Stimulated activated CD8-positive, alpha-beta memory T cell treated with anti-CD3 and anti-CD28 coated beads, Interleukin-2, amount 100 ng/mL, for 1 hour (primary cell): ENCODE data around the gene MC2R.

ENCODE experiments used
- DNase-seq, 2 donors: peaks; one replicate each; pipeline ENCODE4 v3.0.0-alpha.2; 2020; ENCODE audit warnings: low read depth in 2 of 2

Gene MC2R

DNA sequence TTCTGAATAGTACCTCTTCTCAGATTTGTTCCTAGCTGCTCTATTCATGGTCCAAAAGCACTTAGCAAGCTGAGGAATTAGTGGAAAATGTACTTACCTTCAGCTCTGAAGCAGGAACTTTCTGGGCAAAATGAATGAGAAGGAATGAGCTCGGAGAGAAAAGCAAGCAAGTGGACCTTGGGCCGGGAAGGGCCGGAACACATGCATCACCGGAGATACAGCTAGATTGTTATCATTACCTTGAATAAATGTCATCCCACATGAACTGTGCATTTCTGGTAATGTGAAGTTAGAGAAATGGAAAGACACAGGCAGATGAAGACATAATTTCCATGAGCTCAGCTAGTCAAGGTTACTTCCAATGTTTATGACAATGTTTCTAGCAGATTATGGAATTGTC, at the start of gene MC2R:
Gene MC2R (minus strand): TSS at position 146 of the 400 bp plus-strand sequence. CDS start 30,018 bp downstream, outside the sequence.
- DNase-seq, result no peak

DNA sequence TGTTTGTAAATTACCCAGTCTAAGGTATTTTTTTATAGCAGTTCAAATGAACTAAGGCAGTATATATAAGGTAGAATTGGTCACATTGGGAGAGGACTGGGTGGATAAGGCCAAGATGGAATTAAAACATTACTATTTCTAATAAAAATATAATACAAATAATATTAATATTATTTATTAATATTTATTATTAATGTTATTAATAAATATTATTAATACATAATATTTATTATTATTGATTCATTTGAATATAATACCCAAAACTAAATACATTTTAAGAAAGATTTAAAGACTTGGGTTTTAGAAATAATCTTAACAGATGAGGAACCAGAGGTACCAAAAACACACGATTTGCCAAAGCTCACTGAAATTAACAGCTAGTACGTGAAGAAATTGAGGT, 30.5 kb upstream of the MC2R start:
- no peak for DNase-seq

DNA sequence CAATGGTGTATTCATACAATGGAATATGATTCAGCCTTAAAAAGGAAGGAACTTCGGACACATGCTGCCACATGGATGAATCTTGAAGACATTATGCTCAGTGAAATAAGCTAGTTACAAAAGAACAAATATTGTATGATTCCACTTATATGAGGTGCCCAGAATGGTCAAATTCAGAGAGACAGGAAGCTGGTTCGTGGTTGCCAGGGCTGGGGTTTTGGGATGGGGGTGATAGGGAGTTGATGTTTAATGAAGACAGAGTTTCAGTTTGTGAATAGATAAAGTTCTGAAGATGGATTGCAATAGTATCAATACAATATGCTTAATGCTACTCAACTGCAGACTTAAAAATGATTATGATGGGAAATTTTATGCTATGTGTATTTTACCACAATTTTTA, 28.0 kb upstream of the MC2R start:
- no peak for DNase-seq

DNA sequence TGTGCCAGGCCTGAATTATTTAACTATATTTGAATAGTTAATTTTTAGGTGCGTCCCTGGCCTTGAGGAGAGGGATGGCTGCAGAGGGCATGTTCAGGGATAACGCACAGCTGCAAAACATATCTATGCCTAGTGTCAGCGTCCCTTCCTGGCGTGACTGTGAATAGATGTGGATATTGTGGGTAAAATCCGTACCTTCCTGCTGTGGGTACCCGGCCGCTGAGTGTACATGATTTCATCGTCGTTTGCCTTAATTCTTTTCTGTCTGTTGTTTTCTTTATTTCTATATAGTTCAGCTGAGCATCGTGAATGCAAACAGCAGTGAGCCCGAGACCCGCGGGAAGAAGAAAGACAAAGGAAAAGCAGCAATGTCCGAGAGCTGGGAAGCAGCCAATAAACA, 25.0 kb upstream of the MC2R start:
- no peak for DNase-seq

- no peak for DNase-seq
Measured at GRCh38 chr18:13934676-13935075, 19.3 kb upstream of the MC2R start.

GRCh38 chr18:13934058-13934457, 18.7 kb upstream of the MC2R start:
- no peak for DNase-seq

- DNase-seq, result no peak
Measured at GRCh38 chr18:13932285-13933025, 17.1 kb upstream of the MC2R start.

- no peak for DNase-seq
Measured at GRCh38 chr18:13930964-13931363, 15.6 kb upstream of the MC2R start.

- DNase-seq, result no peak
Measured at GRCh38 chr18:13923221-13923620, 7.9 kb upstream of the MC2R start.

- DNase-seq, result no peak
Measured at GRCh38 chr18:13918898-13919297, 3.6 kb upstream of the MC2R start.

- no peak for DNase-seq
Measured at GRCh38 chr18:13917401-13917800, 2.1 kb upstream of the MC2R start.

DNA sequence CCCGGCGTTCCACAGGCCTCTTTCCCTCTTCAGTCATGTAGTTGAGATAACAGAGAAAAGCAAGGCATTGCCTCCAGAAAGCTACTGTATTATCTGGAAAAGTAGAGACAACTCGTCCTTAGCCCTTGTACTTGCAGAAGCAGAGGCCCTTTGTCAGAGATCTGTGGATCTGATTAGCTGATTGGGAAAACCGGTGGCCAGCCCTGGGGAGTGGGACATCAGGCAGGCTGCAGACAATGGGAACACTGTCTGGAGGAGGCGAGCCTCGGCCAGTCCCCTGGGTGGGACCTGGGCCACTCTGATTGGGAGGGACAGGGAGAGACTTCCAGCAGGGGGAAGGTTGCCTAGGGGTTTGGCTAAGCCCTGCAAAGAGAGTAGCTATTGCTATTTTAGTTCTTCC, 1.2 kb upstream of the MC2R start:
- DNase-seq, result no peak

DNA sequence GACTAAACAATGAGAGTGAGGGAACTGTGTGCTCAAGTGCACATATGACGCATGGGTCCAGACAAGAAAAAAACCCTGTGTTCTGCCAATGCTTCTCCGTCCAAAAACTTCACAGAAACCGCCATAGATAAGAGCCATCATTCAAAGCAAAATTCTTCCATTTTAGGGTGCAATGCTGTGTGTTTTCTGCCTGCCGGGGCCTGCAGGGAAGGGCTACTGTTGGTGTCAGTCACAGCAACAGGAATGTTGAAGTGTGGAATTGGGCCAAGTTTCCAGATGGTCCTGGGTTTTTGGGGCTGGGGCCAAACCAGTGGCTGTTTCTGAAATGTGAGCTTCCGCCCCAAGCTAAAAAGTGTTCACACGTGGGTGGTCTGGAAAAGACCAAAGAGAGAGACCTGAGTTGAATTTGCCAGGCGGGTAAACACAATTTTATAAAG, 677 bp upstream of the MC2R start:
- no peak for DNase-seq

DNA sequence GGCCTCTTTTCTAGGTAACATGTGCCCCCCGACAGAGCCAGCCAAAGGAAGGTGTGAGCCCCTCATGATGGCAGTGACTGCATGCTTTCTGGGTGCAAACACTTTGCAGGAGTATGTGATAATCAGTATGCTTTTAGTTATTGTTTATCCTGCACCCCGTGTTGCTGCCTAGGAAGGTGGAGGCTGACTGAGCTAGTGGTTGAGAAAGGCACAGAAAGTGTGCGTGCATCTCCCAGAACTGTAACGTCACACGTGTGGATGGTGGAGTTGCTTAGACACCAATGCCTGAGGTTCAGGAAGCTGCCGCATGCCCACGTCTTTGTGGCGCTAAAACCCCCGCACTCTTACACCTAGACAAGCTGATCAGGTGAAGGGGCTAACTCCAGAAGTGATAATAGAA, 580 bp downstream of the MC2R start:
- DNase-seq, result no peak

- DNase-seq, result no peak
Measured at GRCh38 chr18:13914170-13914569, 1.2 kb downstream of the MC2R start.

DNA sequence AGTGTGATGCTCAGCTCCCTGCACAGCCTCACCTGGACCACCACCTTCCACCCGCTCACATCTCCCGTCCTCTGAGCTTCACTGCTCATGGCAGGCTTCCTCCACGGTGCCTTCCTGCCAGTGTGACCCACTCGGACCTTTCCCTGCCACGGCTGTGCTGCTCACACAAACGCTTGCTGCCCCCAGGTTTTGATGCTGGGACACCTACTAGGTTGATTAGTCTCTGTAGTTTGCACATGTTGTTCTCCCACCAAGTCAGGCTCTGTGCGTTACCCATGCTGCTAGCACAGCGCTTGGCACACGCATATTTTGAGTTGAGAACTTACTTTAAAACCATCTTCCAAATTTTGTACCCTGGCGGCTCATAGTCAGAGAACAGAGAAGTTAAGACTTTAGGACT, 2.1 kb downstream of the MC2R start:
- no peak for DNase-seq

GRCh38 chr18:13912601-13913000, 2.7 kb downstream of the MC2R start:
- no peak for DNase-seq

- no peak for DNase-seq
Measured at GRCh38 chr18:13910986-13911385, 4.3 kb downstream of the MC2R start.

DNA sequence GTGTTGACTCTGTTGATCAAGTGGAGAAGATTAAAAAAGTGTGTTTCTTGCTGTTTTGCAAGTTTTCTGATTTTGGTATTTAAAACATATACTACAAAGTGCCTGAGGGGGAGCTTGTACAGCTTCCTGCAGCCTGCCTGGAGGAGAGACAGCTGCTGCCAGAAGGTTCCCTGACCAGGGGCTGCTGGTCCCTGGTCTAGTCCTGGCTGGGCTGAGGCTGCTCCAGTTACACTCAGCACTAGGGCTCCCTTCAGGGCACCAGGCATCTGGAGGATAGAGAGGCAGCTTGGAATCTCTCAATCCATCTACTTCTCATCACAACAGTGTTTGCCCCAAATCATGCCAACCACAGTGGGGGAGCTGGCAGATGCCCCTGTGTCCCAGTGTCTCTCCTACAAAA, 4.8 kb downstream of the MC2R start:
- no peak for DNase-seq

GRCh38 chr18:13909141-13909940, 6.0 kb downstream of the MC2R start:
- DNase-seq, result no peak

- DNase-seq, result no peak
Measured at GRCh38 chr18:13900633-13901032, 14.7 kb downstream of the MC2R start.

DNA sequence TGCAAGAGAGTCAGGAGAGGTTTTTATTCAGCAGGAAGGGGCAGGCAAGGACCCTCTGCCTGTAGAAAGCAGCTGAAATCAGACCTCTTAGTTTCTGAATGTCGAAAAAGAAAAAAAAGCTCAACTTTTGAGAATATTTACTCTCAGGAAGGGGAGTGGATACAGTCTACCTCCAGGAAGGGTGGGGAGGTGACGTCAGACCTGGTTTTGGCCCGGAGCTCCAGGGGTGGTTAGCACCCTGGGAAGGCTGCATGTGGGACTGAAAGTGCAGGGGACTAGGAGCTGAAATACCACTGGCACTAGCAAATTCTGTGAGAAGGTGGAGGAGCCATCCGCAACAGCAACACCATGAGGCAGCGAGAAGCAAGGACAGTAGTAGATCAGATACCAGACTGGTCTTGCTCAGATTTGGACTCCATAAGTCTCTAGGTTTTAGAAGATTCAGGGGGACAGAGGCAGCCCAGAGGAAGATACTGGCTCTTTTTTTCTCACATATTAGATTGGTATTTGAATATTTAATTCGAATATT, 19.8 kb downstream of the MC2R start:
- no peak for DNase-seq

- DNase-seq, result no peak
Measured at GRCh38 chr18:13894531-13894930, 20.8 kb downstream of the MC2R start.
